ENCODE results near the gene ACBD4.

DNA sequence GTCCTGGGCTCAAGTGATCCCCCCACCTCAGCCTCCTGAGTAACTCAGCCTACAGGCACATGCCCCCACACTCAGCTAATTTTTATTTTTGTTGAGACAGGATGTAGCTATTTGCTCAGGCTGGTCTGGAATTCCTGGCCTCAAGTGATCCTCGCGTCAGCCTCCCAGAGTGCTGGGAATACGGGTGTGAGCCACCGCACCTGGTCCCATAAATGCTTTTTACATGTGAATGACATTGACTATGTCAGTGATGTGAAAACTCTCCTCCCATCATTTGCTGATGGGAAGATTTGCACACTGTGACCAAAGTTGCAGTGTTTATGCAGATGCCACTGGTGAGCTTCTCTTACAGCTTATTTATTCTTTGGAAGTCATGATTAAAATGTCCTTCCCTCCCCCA, 18.2 kb upstream of the ACBD4 start:
- TF ChIP-seq EZH2 (IDR thresholded peaks at IDR 0.05; ENCODE audit: insufficient read depth, low read length), result no peak
- TF ChIP-seq, protein P1, sequence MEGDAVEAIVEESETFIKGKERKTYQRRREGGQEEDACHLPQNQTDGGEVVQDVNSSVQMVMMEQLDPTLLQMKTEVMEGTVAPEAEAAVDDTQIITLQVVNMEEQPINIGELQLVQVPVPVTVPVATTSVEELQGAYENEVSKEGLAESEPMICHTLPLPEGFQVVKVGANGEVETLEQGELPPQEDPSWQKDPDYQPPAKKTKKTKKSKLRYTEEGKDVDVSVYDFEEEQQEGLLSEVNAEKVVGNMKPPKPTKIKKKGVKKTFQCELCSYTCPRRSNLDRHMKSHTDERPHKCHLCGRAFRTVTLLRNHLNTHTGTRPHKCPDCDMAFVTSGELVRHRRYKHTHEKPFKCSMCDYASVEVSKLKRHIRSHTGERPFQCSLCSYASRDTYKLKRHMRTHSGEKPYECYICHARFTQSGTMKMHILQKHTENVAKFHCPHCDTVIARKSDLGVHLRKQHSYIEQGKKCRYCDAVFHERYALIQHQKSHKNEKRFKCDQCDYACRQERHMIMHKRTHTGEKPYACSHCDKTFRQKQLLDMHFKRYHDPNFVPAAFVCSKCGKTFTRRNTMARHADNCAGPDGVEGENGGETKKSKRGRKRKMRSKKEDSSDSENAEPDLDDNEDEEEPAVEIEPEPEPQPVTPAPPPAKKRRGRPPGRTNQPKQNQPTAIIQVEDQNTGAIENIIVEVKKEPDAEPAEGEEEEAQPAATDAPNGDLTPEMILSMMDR (IDR thresholded peaks at IDR 0.05; ENCODE audit: insufficient read depth, low read depth, low read length), result no peak
